HG03139 (cell line): Measurements from ENCODE around the gene ATP10B.
"Not testable (repeated sequence)": the region's sequence is repeated elsewhere in the genome, so short reads cannot be mapped to it uniquely, and the experiment has no call there.

ENCODE experiments used
- ATAC-seq: cut with Tn5 transposase; IDR thresholded peaks from one replicate; pipeline ENCODE4 v1.9.1; 2021; ENCODE audit not compliant: unreplicated experiment

The ATP10B gene

GRCh38 chr5:160767062-160767461 is 84.9 kb downstream of the ATP10B start:
- ATAC-seq: no peak

- no peak for ATAC-seq
Measured at GRCh38 chr5:160760008-160760407, 92.0 kb downstream of the ATP10B start.

- no peak for ATAC-seq
Measured at GRCh38 chr5:160757194-160757593, 94.8 kb downstream of the ATP10B start.

GRCh38 chr5:160750938-160751657 is 100.9 kb downstream of the ATP10B start:
- no peak for ATAC-seq

GRCh38 chr5:160749682-160750081 is 102.3 kb downstream of the ATP10B start:
- ATAC-seq: no peak

GRCh38 chr5:160749026-160749425 is 103.0 kb downstream of the ATP10B start:
- no peak for ATAC-seq

GRCh38 chr5:160747987-160748386 is 104.0 kb downstream of the ATP10B start:
- ATAC-seq: no peak

GRCh38 chr5:160747559-160747958 is 104.5 kb downstream of the ATP10B start:
- ATAC-seq: no peak

- no peak for ATAC-seq
Measured at GRCh38 chr5:160744268-160745101, 107.5 kb downstream of the ATP10B start.

- no peak for ATAC-seq
Measured at GRCh38 chr5:160743027-160743426, 109.0 kb downstream of the ATP10B start.

- no peak for ATAC-seq
Measured at GRCh38 chr5:160742446-160742845, 109.6 kb downstream of the ATP10B start.

GRCh38 chr5:160727296-160727997 is 124.6 kb downstream of the ATP10B start:
- ATAC-seq: no peak

- no peak for ATAC-seq
Measured at GRCh38 chr5:160726721-160727120, 125.3 kb downstream of the ATP10B start.

GRCh38 chr5:160720822-160721221 is 131.2 kb downstream of the ATP10B start:
- no peak for ATAC-seq

GRCh38 chr5:160715508-160715907 is 136.5 kb downstream of the ATP10B start:
- not testable (repeated sequence) for ATAC-seq

GRCh38 chr5:160703547-160704189 is 148.3 kb downstream of the ATP10B start:
- no peak for ATAC-seq

GRCh38 chr5:160702934-160703333 is 149.1 kb downstream of the ATP10B start:
- peak; percentile 95 for ATAC-seq

- no peak for ATAC-seq
Measured at GRCh38 chr5:160702311-160702803, 149.7 kb downstream of the ATP10B start.

GRCh38 chr5:160701403-160701802 is 150.6 kb downstream of the ATP10B start:
- no peak for ATAC-seq

- ATAC-seq: no peak
Measured at GRCh38 chr5:160699301-160699700, 152.7 kb downstream of the ATP10B start.

- no peak for ATAC-seq
Measured at GRCh38 chr5:160697281-160697680, 154.7 kb downstream of the ATP10B start.
